Dendritic cell treated with granulocyte-macrophage colony-stimulating factor and Interleukin-4, amounts not matched to agents 40 ng/mL and 50 ng/mL, for 4 days (primary cell): Measurements from ENCODE around the gene ZIC2.
A peak's percentile ranks its signal among the peaks of the same experiment; 100 is the strongest.

Experiments used
- H3K27ac Mint-ChIP-seq: one replicate; pipeline ENCODE4 v1.8.0; 2022; ENCODE audit warnings: mild to moderate bottlenecking, mixed read lengths
- H3K27me3 Mint-ChIP-seq: one replicate; pipeline ENCODE4 v1.8.0; 2022; ENCODE audit warnings: mild to moderate bottlenecking, mixed read lengths
- H3K36me3 Mint-ChIP-seq: one replicate; pipeline ENCODE4 v1.8.0; 2022; ENCODE audit warnings: low read depth, mixed read lengths
- H3K4me1 Mint-ChIP-seq: one replicate; pipeline ENCODE4 v1.8.0; 2022; ENCODE audit warnings: low read depth, mixed read lengths
- H3K4me3 Mint-ChIP-seq: one replicate; pipeline ENCODE4 v1.8.0; 2022; ENCODE audit warnings: mild to moderate bottlenecking, moderate library complexity, mixed read lengths
- H3K9me3 Mint-ChIP-seq: one replicate; pipeline ENCODE4 v1.8.0; 2022; ENCODE audit warnings: mixed read lengths
- intact Hi-C: fragments of 100-400 bp; cut with micrococcal nuclease; formaldehyde crosslinking; loops from one replicate; pipeline ENCODE4 v1.15.0; 2022

ZIC2 gene

DNA sequence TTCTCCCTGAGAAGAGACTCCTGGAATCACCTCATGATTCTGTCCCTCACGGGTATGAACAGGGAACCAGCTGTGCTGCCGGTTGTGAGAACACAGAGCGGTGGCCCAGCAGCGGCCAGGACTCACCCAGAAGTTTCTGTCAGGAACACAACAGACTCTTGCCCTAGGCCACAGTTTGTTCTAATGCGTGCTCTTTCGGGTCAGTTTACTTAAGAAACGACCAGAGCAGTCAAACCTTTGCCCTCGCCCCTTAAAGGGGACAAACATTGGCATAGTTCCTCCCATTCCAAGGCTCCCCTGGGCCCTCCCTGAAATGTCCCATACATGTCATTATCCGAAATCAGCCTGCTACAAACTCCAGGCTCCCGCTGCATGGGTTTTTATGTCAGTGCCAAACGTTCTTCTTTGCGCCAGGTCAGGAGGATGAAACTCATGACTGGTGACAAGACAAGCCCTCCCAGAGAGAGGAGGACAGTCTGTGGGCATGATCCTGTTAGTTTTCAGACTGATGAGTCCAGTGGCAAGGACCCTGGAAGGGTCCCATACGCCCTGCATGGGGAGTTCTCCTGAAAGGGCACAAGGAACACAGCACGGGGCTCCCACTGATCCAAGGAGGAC lies 28.3 kb upstream of the ZIC2 start:
- H3K4me1 Mint-ChIP-seq: peaks cover 15% of the 10 kb centered on the region
- no peak overlapping the region for H3K27ac Mint-ChIP-seq
- H3K4me3 Mint-ChIP-seq: no peak overlapping the region
- H3K36me3 Mint-ChIP-seq: no peaks in the 10 kb centered on the region
- no peaks in the 10 kb centered on the region for H3K9me3 Mint-ChIP-seq
- intact Hi-C loops: no loop called here
- H3K27me3 Mint-ChIP-seq: peaks cover 88% of the 10 kb centered on the region

DNA sequence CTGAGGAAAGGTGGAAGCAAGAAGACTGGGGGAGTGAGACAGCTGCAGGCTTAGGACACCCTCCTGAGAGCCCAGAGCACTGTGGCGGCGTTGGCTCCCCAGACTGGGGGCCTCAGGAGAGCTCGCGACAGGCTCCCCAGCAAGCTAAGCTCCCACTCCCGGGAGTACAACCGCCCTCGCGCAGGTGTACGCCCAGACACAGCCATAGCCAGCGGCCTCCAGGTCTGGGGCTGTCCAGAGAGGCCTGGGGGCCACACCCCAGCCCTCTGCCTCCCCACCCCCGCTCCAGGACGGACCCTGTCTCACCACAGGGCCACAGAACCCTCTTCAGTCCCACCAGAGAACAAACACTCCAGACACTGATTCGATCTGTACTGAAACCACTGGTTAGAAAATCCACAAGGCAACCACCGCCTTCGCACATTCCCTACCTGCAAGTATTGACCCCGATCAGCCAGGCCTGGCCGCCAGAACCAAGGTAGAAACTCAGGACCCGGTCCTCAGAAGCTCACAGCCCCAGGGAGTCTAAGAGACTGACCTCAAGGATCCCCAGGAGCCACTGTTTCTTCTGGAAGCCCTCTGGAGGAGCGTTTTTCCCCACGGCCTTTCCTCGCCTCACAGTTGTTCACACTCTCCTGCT lies 26.4 kb upstream of the ZIC2 start:
- Mint-ChIP-seq H3K27ac (no peak overlapping the region), H3K4me3 (no peak overlapping the region), H3K9me3 (no peaks in the 10 kb centered on the region), H3K4me1 (peaks cover 21% of the 10 kb centered on the region), H3K27me3 (peaks cover 92% of the 10 kb centered on the region), H3K36me3 (no peaks in the 10 kb centered on the region)
- intact Hi-C loops: no loop called here

DNA sequence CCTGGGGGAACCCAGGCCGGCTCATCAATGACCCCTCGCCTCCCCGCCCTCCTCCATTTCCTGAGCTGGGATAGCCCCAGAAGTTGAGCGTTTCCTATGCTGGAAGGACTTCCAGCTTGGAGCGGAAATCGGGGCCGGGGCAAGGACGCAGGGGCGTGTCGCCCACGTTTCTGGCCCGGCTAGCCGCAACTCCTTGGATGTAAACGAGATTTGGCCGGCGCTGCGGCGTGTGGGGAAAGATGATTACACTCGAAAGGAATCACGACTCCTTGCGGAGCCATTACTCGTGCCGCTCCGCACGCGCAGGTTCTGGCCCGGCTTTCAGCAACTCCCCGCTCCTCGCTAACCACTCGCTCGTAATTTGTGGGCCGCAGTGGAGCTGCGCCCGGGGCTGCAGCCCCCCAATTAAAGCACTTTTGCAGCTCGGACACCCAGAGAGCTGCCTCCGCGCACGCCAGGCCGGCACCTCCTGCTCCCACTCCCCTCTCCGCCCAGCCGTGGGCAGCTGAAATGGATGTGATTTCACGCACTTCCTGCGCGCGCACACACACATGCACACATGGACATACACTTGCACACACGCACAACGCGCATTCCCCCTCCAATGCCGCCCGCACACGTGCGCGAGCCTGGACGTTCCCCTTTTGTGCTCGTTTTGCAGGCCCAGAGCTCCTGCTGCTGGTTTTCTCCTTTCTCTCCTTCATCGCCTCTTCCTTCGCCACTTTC lies 25.7 kb upstream of the ZIC2 start:
- Mint-ChIP-seq H3K27ac (no peak overlapping the region), H3K27me3 (peaks cover 93% of the 10 kb centered on the region), H3K9me3 (no peaks in the 10 kb centered on the region), H3K36me3 (no peaks in the 10 kb centered on the region), H3K4me3 (no peak overlapping the region), H3K4me1 (peaks cover 22% of the 10 kb centered on the region)
- intact Hi-C loops: no loop called here

DNA sequence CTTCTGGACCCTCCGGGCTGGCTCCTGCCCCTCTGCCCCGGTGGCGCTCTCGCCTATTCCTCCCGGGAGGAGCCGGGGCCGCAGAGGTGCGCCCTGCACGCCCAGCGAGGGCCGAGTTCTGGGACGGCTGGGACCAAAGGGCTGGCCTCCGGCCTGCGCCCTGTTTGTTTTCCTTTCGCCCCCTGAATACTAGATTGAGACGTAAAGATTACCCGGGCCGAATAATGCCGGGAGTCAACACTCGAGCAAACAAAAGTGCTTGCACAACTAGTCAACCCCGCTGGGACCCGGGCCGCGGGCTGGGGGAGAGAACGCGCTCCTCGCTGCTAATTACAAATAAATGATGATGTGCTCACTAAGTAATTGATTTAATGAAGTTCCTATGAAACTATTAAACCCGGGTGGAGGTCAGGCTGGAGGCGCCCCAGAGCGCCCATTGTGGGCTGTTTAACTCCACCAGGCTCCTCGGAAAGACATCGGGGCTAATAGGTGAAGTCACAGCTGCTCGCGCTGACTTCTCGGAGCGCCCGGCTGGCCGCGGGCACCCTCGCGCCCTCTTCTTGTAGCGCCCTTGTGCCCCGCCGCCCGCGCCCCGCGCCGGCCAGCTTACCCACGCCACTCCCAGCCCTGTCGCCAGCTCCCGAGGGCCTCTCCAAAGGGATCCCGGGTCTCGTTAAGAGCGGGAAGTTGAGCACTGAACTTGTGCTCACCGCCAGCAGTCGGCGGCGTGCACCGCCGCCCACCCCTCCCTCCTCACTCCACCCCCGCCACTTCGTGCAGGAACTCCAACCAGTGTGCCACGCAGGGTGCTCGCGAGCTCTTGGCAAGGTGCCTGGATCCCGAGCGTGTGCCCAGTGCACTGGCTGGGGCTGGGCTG lies 24.9 kb upstream of the ZIC2 start:
- Mint-ChIP-seq H3K36me3 (no peaks in the 10 kb centered on the region), H3K27me3 (peaks cover 96% of the 10 kb centered on the region), H3K4me3 (no peak overlapping the region), H3K27ac (no peak overlapping the region), H3K4me1 (peaks cover 22% of the 10 kb centered on the region), H3K9me3 (no peaks in the 10 kb centered on the region)
- intact Hi-C loops: no loop called here

DNA sequence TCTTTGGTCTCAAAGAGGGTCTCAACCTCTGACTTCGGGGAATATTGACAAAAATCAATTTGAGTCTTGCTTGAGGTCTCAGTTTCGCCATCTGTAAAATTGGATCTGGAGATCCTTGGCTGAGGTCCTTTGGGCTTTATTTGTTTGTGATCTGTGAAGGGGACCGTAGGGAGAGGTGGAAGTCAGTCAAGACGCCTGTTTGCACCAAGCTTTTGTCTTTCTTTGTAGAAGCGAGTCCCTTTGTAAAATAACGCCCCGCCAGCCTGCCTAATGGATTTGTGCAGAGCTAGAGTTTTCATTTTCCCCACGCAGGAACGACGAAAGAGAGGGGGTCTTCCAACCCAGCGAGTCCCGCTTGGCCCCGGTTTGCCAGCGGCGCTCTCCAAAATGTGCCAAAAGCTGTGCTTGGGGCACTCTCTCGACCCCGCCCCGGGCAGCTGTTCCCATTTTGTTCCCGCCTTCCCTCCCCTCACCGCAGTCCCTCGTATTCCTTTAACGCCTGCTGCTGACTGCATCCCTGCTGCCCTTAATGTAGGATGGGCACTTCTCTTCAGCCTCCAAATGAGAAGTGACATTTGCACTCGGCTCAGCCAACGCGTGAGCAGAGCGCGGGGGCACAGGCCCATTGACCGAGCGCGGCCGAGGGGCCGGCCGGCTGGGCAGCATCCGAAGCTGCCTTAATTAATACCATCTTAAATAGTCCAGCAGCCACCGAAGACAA lies 23.0 kb upstream of the ZIC2 start:
- Mint-ChIP-seq H3K4me1 (peaks cover 22% of the 10 kb centered on the region), H3K4me3 (no peak overlapping the region), H3K9me3 (no peaks in the 10 kb centered on the region), H3K27ac (no peak overlapping the region), H3K27me3 (peaks cover 90% of the 10 kb centered on the region), H3K36me3 (no peaks in the 10 kb centered on the region)
- intact Hi-C loops: no loop called here

DNA sequence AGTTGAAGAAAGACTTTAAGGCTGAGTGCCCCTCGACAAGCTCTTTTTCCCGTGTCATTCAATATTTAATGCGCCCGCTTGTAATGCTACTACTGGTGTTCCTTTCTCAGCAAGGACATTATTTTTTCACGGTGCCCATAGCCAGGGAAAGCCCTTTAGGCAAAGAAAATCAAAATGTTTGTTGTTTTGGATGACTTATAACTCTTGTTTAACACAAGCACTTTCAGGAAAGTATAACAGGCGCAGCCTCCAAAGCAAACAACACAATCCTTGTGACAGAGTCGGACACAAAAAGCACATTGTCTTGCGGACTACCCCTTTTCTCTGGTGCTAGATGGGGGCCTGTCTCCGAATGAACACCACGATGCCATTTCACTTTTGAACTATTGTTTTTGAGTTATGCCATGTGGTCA lies 22.5 kb upstream of the ZIC2 start:
- no peak overlapping the region for H3K27ac Mint-ChIP-seq
- intact Hi-C loops: no loop called here
- no peaks in the 10 kb centered on the region for H3K9me3 Mint-ChIP-seq
- H3K27me3 Mint-ChIP-seq: peaks cover 88% of the 10 kb centered on the region
- no peaks in the 10 kb centered on the region for H3K36me3 Mint-ChIP-seq
- H3K4me3 Mint-ChIP-seq: no peak overlapping the region
- peaks cover 22% of the 10 kb centered on the region for H3K4me1 Mint-ChIP-seq

DNA sequence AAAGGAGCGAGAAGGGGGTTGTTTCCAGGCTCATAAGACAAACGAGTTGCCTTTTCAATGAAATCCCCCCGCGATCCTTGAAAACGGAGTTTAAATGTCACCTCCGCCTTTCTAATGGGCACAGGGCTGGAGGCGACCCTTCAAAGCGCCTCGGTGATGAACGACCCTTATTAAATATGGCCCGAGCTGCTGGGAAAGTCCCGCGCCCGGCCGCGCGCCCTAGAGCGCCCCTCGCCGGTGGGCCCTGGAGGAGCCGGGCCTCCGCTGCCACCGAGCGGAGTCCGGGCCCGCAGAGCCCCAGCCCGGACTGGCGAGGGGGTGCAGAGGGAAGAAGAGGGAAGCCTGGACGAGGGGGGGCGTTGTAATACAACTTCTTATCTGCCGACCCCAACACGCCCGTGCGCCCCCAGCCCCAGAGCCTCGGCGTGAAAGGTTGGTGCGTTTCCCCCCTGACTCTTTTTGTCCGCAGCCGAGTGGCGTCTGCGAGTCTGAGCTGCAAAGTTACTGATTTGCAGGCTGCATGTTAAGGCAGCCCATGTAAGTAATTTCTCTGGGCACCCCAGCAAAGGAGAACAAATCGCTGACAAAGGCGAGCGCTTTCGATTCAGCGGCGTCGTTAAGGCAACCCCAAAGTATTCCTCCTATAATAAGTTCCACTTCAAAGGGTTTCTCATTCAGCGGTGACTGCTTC lies 21.9 kb upstream of the ZIC2 start:
- Mint-ChIP-seq H3K4me3 (peak overlapping the region; percentile 44), H3K27ac (no peak overlapping the region), H3K36me3 (no peaks in the 10 kb centered on the region), H3K9me3 (no peaks in the 10 kb centered on the region), H3K27me3 (peaks cover 85% of the 10 kb centered on the region), H3K4me1 (peaks cover 22% of the 10 kb centered on the region)
- intact Hi-C loops: no loop called here

DNA sequence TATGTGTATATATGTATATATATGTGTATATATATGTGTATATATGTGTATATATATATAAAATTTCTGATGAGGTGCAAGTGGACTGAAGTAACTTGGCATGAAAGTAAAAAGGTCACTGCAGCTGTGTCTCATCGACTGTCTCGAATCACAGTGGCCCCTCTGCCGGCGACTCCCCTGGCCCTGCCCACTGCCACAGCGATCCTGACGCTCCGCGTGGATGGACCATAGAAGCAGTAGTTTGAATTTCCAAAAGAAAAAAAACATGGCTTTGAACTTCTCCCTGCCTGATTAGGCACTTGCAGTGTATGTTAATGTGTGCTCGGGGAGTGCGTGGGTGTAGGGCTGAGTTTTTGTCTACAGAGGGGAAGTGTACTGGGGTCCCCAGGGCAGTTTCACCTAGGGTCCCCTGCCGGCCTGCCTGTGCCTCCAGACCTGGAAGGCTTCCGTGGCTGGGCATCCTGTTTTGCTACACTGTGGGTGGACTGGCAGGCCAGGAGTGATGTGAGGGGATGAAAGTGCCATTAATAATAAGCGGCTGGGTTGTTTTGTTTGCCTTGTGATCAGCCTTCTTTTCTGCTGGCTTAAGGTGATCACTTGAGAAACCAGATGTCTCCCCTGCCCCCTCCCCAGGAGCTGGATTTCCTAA lies 20.8 kb upstream of the ZIC2 start:
- no peak overlapping the region for H3K4me3 Mint-ChIP-seq
- intact Hi-C loops: no loop called here
- H3K27ac Mint-ChIP-seq: no peak overlapping the region
- H3K4me1 Mint-ChIP-seq: peaks cover 22% of the 10 kb centered on the region
- no peaks in the 10 kb centered on the region for H3K36me3 Mint-ChIP-seq
- peaks cover 81% of the 10 kb centered on the region for H3K27me3 Mint-ChIP-seq
- H3K9me3 Mint-ChIP-seq: no peaks in the 10 kb centered on the region

DNA sequence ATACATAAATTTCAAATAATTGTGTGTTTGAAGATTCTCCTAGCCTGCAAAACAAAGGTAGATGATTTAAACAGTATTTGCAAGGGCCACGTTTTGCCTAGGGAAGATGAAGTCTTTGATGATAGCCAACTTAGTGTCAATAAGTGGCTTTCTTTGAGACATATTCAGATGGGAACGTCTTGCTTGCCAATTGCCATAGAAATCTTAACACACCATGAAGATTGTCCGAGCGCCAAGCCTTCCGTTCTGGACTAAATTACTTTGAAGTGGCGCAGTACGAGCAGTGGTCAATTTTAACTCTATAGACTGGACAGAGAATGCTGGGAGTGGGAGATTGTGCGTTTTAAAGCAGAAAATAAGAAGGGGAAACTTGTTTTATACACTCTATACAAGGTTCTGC lies 19.9 kb upstream of the ZIC2 start:
- intact Hi-C loops: no loop called here
- no peak overlapping the region for H3K4me3 Mint-ChIP-seq
- H3K27ac Mint-ChIP-seq: no peak overlapping the region
- peaks cover 81% of the 10 kb centered on the region for H3K27me3 Mint-ChIP-seq
- no peaks in the 10 kb centered on the region for H3K9me3 Mint-ChIP-seq
- no peaks in the 10 kb centered on the region for H3K36me3 Mint-ChIP-seq
- peaks cover 14% of the 10 kb centered on the region for H3K4me1 Mint-ChIP-seq

DNA sequence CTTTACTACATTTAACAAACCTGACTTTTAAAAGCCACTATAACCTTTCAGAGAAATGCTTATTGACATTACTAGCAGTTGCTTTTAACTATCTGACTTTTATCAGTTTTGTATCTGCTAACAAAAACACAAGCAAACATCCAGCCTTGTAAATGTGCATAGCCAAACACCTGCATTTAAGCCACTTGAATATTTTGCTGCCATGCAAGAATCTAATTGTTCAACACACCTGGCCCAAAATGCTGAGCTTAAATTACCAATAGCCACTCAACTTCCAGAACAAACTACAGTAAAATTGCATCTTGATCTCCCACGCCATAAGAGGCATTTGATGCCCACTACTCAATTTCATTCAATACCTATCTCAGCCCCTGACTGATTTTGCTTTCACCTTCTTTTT lies 19.3 kb upstream of the ZIC2 start:
- no peaks in the 10 kb centered on the region for H3K36me3 Mint-ChIP-seq
- H3K4me1 Mint-ChIP-seq: peaks cover 8% of the 10 kb centered on the region
- intact Hi-C loops: no loop called here
- no peak overlapping the region for H3K27ac Mint-ChIP-seq
- peaks cover 77% of the 10 kb centered on the region for H3K27me3 Mint-ChIP-seq
- H3K4me3 Mint-ChIP-seq: no peak overlapping the region
- no peaks in the 10 kb centered on the region for H3K9me3 Mint-ChIP-seq

DNA sequence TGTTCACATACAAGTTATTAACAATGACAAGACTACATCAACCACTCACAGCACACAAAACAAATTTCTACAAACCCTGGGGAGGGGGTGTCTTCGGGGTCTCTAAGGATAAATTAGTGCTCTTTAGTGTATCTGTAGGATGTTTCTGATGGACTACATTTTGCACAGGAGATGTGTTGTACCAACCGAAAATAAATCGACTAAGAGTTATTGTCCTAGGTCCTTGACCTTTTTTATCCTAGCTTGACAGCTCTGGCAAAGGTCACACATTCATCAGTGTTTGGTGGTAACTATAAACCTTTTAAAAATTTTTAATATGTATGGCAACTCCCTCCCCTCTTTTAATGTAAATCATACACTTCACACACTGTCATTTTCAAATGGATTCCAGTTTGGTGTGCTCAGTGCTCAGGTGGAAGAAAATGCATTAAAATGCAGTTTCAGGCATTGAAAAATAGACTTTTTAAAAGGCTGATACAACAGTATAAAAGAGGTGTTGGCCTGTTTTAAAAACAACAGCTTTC lies 17.7 kb upstream of the ZIC2 start:
- H3K27ac Mint-ChIP-seq: no peak overlapping the region
- H3K9me3 Mint-ChIP-seq: no peaks in the 10 kb centered on the region
- H3K36me3 Mint-ChIP-seq: no peaks in the 10 kb centered on the region
- intact Hi-C loops: no loop called here
- H3K27me3 Mint-ChIP-seq: peaks cover 73% of the 10 kb centered on the region
- peaks cover 17% of the 10 kb centered on the region for H3K4me1 Mint-ChIP-seq
- no peak overlapping the region for H3K4me3 Mint-ChIP-seq

DNA sequence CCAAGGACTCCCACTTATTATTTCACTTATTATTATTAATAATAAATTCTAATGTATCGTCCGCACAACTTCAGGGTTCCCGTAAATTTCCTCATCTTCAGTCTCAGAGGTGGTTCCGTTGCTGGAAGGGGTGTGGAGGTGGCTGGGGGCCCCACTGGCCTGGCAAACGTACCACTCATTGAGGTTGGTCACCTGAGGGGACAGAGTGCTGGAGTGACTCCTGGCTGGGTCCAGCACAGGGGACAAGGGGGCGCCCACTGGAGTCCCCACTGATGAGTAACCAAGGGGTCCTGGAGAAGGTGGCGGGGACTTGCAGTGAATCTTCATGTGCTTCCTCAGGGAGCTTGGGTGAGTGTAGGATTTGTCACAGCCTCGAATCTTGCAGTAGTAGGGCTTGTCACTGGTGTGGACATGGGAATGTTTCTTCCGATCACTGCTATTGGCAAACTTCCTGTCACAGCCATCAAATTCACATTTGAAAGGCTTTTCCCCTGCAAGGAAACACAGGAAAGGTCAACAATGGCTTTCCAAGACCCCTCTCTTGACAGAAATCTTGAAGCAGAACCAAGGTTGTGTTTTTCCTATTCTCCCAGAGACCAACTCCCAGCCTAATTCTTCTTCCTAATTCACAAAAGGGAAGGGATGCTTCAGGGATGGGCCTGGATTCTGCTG lies 16.1 kb upstream of the ZIC2 start:
- Mint-ChIP-seq H3K4me1 (peaks cover 21% of the 10 kb centered on the region), H3K27ac (no peak overlapping the region), H3K9me3 (no peaks in the 10 kb centered on the region), H3K27me3 (peaks cover 70% of the 10 kb centered on the region), H3K36me3 (no peaks in the 10 kb centered on the region), H3K4me3 (no peak overlapping the region)
- intact Hi-C loops: no loop called here
